Measurements from ENCODE around the gene RABGAP1L.
"Not testable (repeated sequence)": the region's sequence is repeated elsewhere in the genome, so short reads cannot be mapped to it uniquely, and the experiment has no call there.

RABGAP1L gene

GRCh38 chr1:174159252-174160108 is at the start of gene RABGAP1L:
RABGAP1L (plus strand) TSS chr1:174159520.
- no peak for FAIRE-seq

DNA sequence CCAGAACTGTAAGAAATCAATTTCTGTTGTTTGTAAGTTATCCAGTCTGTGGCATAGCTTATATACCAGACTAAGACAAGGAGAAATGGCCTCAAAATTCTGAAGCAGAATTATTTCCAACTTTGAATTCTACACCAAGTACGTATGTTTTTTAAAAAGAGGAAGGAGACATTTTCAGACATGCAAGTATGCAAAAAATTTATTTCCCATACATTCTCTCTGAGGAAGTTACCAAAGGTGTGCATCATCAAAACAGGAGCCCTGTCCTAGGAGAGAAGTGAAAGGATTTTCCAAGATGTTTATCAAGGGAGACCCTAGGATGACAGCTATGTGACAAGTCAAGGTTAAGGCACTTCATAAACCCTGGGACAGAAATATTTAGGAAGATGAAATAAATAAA is 49.3 kb upstream of the RABGAP1L start:
- no peak for FAIRE-seq

- no peak for FAIRE-seq
These were observed 46.7 kb upstream of the RABGAP1L start for GRCh38 chr1:174112489-174113162.

DNA sequence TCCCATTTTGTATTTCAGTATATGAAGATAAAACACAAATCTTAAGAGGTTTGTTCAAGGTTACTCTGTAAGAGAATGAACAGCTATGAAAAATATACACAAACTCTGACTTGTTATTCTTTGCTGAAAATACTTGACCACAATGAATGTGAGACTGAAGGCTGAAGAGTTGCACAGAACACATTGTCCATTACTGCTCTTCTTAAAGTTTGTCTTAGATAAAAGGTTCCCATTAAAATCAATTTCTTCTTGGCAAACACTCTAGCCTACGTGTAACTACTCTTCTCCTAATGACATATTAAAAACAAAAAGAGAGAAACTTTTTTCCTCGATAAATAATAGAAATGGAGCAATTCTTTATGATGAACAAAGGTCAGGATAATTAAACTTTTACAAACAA is 45.2 kb upstream of the RABGAP1L start:
- FAIRE-seq, result no peak

DNA sequence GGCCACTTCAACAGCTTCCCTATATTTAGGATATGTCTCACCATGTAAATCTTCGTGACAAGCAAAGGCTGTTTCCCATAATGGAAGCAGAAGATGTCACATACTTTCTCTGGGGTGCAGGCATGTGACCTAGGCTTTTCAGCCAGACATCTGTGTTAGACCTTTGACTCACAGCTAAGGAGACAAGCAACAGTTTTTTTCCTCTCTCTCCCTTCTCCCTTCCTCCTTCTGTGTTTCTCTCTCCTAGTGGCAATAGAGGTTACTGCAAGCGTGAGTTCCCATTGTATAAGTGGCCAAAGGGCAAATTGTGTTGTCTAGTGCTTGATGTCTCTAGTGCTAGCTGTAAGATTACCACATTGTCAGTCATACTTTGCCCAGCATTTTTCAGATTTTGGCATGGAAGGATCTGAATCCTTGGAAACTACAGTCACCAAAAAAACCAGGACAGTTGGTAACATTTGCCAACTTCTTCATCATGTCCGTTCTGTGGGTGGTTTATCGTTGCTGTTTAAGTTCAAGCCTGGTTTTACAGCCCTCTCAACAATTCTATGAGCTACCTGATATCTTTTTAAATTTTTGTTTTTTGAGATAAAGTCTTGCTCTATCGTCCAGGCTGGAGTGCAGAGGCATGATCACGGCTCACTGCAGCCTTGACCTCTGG is 44.4 kb upstream of the RABGAP1L start:
- FAIRE-seq, result no peak

- no peak for FAIRE-seq
These were observed 43.3 kb upstream of the RABGAP1L start for GRCh38 chr1:174116042-174116441.

- no peak for FAIRE-seq
These were observed 40.6 kb upstream of the RABGAP1L start for GRCh38 chr1:174118751-174119150.

- FAIRE-seq, result not testable (repeated sequence)
These were observed 37.0 kb upstream of the RABGAP1L start for GRCh38 chr1:174122318-174122717.

GRCh38 chr1:174123843-174124242 is 35.5 kb upstream of the RABGAP1L start:
- FAIRE-seq, result no peak

GRCh38 chr1:174127176-174127575 is 32.1 kb upstream of the RABGAP1L start:
- not testable (repeated sequence) for FAIRE-seq

DNA sequence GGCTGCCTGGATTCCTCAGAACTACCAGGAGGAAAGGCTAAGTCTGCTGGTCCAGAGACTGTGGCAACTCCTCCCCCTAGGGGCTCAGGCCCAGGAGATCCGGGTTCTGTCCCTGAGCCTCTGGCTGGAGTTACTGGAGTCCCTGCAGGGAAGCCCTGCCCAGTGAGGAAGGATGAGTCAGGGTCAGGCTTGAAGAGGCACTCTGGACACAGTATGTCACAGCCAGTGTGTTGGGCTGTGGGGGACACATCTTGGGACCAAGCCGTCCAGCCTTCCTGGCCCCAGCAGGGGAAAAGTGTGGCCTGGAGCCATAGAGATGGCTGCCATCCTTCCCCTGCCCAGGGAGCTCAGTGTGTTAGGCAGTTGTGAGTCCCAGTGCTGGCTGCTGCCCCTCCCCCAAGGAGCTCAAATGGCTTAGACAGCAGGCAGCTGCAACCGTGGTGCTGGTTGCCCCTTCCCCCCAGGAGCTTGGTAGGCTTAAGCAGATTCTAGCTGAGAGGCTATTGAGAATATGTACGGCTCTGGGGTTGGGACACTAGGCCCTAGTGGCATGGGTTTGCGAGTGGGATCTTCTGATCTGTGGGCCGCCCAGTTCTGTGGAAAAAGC is 28.2 kb upstream of the RABGAP1L start:
- FAIRE-seq, result no peak

- FAIRE-seq, result peak; percentile 41
These were observed 25.2 kb upstream of the RABGAP1L start for GRCh38 chr1:174134003-174134659.

DNA sequence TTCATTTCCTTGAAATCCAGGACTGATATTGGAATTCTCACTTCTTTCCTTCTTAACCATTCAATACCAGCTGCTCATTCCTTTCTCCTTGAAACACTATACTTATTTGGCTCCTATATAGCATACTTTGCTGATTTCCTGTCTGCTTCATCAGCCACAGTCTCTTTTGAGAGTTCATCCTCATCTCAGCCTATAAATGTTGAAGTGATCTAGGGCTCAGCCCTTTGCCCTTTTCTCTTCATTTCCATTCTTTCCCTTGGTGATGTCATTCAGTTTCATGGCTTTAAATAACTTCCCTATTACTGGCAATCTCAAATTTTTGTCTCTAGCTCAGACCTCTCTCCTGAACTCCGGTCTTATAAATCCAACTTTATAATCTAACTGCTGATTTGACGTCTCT is 24.1 kb upstream of the RABGAP1L start:
- no peak for FAIRE-seq

GRCh38 chr1:174136714-174137113 is 22.6 kb upstream of the RABGAP1L start:
- no peak for FAIRE-seq

DNA sequence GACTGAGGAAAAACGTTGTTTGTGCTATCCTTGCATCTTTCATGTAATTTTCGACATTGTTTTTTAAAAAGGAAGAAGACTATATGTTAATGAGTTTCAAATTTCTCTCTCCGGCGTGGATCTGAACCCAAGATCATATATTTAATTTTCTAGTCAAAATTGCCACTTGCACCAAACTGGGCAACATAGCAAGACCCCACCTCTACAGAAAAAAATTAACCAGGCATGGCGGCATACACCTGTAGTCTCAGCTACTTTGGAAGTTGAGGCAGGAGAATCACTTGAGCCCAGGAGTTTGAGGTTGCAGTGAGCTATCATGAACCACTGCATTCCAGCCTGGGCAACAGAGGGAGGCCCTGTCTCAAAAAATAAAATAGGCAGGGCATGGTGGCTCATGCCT is 16.5 kb upstream of the RABGAP1L start:
- no peak for FAIRE-seq

GRCh38 chr1:174143727-174144396 is 15.5 kb upstream of the RABGAP1L start:
- FAIRE-seq, result not testable (repeated sequence)

GRCh38 chr1:174144397-174144783 is 14.9 kb upstream of the RABGAP1L start:
- not testable (repeated sequence) for FAIRE-seq

DNA sequence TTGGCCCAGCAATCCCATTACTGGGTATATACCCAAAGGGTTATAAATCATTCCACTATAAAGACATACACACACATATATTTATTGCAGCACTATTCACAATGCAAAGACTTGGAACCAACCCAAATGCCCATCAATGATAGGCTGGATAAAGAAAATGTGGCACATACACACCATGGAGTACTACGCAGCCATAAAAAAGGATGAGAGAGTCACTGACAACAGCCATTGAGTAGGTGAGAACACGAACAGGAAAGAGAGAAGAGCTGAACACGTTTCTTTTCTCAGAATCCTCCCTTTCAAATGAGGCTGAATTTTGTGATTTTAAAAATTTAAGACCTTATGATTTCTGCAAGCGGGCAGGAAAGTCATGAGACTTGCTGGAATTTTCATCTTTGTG is 10.1 kb upstream of the RABGAP1L start:
- FAIRE-seq, result no peak

GRCh38 chr1:174150499-174150898 is 8.8 kb upstream of the RABGAP1L start:
- no peak for FAIRE-seq

GRCh38 chr1:174152427-174152826 is 6.9 kb upstream of the RABGAP1L start:
- peak; percentile 33 for FAIRE-seq

DNA sequence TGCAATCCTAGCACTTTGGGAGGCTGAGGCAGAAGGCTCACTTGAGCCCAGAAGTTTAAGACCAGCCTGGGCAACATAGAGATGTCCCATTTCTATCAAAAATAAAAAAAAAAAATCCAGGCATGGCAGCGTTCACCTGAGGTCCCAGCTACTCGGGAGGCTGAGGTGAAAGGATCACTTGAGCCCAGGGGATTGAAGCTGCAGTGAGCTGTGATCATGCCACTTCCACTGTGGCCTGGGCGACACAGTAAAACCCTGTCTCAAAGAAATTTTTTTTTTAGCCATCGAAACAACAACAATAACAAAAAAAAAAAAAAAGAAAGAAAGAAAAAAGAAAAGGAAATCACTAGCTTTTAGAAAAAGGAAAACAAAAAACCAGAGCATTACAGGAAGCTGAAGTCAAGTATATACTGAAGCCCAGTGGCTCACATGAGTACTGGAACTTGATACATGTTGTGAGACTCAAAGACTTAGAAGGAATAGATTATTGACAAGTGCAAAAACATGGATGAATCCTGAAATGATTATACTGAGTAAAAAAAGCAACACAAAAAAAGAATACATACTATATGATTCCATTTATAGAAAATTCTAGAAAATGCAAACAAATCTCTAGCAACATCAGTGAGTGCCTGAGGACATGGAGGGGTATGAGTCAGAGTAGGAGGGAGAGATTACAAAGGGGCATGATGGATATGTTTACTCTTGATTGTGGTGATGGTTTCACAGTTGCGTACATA is 6.1 kb upstream of the RABGAP1L start:
- no peak for FAIRE-seq

- no peak for FAIRE-seq
These were observed 5.6 kb upstream of the RABGAP1L start for GRCh38 chr1:174153825-174154107.

All from colon (tissue), 2 donors.